ENCODE data around the gene R3HDM2. TPM values are rescaled to one million over a fixed set of nuclear protein-coding genes. Genes with fewer than 3 reads are reported as not detected.
A peak's percentile ranks its signal among the peaks of the same experiment; 100 is the strongest.

R3HDM2 gene
- total and polyA plus RNA-seq, 2 of the 13 experiments (the other 11 are each of a cell fraction or from before 2014, with no cell fraction given), result 11.1 to 23.5 TPM

GRCh38 chr12:57368349-57369095, 62.3 kb downstream of the R3HDM2 start (continued):
- TF ChIP-seq ZNF598 (CRISPR knock-in tag; IDR thresholded peaks at IDR 0.05; ENCODE audit: borderline replicate concordance) (no peak), SMC3 (IDR thresholded peaks at IDR 0.05; ENCODE audit: low read length) (peak; percentile 64), KLF9 (CRISPR knock-in tag; IDR thresholded peaks at IDR 0.05; ENCODE audit: low read depth) (no peak), ARID4A (CRISPR knock-in tag; IDR thresholded peaks at IDR 0.05; ENCODE audit: borderline replicate concordance) (no peak; the same call in 1 of the 2 replicates), MYC (CRISPR knock-in tag; IDR thresholded peaks at IDR 0.05; ENCODE audit: borderline replicate concordance) (no peak), HMGXB3 (CRISPR knock-in tag; IDR thresholded peaks at IDR 0.05; ENCODE audit: borderline replicate concordance) (no peak), ZNF331 (CRISPR knock-in tag; IDR thresholded peaks at IDR 0.05) (peak; percentile 66; the same call in 1 of the 2 replicates), ZNF589 (CRISPR knock-in tag; conservative IDR thresholded peaks at IDR 0.05) (no peak), KMT2A (CRISPR knock-in tag; IDR thresholded peaks at IDR 0.05) (no peak), ZNF350 (CRISPR knock-in tag; IDR thresholded peaks at IDR 0.05; ENCODE audit: borderline replicate concordance, low read depth) (no peak), GTF2F1 (IDR thresholded peaks at IDR 0.05; ENCODE audit: low read length) (no peak), ATF4 (CRISPR knock-in tag; IDR thresholded peaks at IDR 0.05) (peak in 1 of 2 experiments; percentile 80; a peak in 2 of 4 replicates), SRF (IDR thresholded peaks at IDR 0.05; ENCODE audit: low read depth, low read length) (no peak), CEBPG (CRISPR knock-in tag; IDR thresholded peaks at IDR 0.05) (peak; percentile 62; the same call in 1 of the 2 replicates), RNF2 (conservative IDR thresholded peaks at IDR 0.05; ENCODE audit: low read depth) (no peak), TCF7 (IDR thresholded peaks at IDR 0.05; ENCODE audit: low read depth) (0 out of 2 replicates have a peak, but pooled peaks have one; percentile 8), ZNF703 (CRISPR knock-in tag; IDR thresholded peaks at IDR 0.05; ENCODE audit: borderline replicate concordance) (no peak), NR2F6 (IDR thresholded peaks at IDR 0.05) (peak; percentile 30; the same call in 1 of the 2 replicates), NR2F6 (CRISPR knock-in tag; IDR thresholded peaks at IDR 0.05) (no peak; the same call in 1 of the 2 replicates), RFX3 (CRISPR knock-in tag; IDR thresholded peaks at IDR 0.05) (no peak), ZNF101 (CRISPR knock-in tag; IDR thresholded peaks at IDR 0.05; ENCODE audit: borderline replicate concordance, low read depth) (no peak), ZNF12 (CRISPR knock-in tag; IDR thresholded peaks at IDR 0.05) (no peak), STAG1 (CRISPR knock-in tag; IDR thresholded peaks at IDR 0.05) (peak; percentile 7; the same call in 1 of the 2 replicates)
